ENCODE measurements around the gene DNAH2.

The DNAH2 gene

DNA sequence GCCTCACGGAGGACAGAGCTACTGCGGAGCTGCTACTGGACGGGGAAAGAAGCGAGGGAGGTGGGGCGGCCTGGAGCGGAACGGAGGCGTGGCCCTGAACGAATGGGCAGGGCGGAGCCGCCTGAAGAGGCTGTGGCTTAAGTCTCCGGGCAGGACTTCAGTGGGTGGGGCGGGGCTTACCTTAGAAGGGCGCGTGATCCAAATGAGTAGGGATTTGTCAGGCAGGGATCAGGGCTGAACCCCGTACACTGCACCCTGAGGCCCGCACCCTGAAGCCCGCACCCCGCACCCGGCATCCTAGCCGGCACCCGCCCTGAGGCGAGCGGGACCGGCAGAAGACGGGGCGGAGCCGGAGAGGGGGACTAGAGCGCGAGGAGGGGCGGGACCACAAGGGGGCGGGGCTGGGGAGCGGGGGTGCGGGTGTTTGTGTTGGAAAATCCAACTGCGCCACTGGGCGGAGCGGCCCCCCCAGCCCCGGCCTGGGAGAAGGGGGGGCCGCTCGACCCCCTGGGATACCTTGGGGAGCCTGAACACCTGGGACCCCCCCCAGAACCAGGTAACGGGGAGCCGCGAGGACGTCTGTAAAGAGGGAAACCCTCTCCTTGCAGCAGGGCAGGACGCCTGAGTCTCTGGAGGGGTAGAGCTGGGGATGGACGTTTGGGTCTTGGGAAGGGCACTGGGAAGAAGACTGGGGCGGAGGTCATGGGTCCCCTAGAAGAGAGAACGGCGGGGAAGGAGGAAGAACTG is 116.4 kb downstream of the DNAH2 start, which contains the start of gene KDM6B:
Gene KDM6B (plus strand): TSS at position 423 of the 747 bp plus-strand sequence. CDS start 11,338 bp downstream, outside the sequence.
- H3K27me3 ChIP-seq (ENCODE audit: control insufficient read depth, insufficient read depth, low read length): peaks cover 45% of the 10 kb centered on the region
- H3K36me3 ChIP-seq (ENCODE audit: control insufficient read depth, insufficient read depth, low read length): no peaks in the 10 kb centered on the region
- H3K4me3 ChIP-seq (ENCODE audit: low read depth, low read length): peak within 1 kb of the TSS; percentile 84
- H3K9me3 ChIP-seq (ENCODE audit: control insufficient read depth, insufficient read depth, low read length): no peaks in the 10 kb centered on the region
- H3K4me1 ChIP-seq (ENCODE audit: control insufficient read depth, insufficient read depth, low read length): peaks cover 10% of the 10 kb centered on the region
- no peak within 1 kb of the TSS for H3K9ac ChIP-seq (ENCODE audit: low read depth, low read length)

DNA sequence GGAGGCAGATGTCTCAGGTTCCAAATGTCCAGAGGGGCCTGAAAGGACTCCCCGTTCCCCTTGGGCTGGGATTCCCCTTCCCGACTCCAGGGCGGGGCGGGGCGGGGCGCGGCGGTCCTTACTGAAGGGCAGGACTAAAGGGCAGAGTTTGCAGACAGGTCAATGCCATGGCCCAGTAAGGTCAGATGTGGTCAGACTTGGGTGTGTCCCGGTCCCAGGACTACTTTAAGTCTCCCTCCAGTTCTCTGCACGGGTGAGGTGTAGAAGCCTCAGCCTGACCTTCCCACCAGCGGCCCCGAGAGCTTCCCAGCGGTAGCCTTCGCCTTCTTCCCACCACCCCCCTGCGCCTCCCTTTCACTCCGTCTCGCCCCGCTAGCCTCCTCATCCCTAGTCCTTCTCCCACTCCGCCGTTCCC is 117.0 kb downstream of the DNAH2 start:
- peaks cover 13% of the 10 kb centered on the region for H3K4me1 ChIP-seq (ENCODE audit: control insufficient read depth, insufficient read depth, low read length)
- H3K4me3 ChIP-seq (ENCODE audit: low read depth, low read length): peak overlapping the region; percentile 84
- H3K9me3 ChIP-seq (ENCODE audit: control insufficient read depth, insufficient read depth, low read length): no peaks in the 10 kb centered on the region
- peaks cover 48% of the 10 kb centered on the region for H3K27me3 ChIP-seq (ENCODE audit: control insufficient read depth, insufficient read depth, low read length)
- no peaks in the 10 kb centered on the region for H3K36me3 ChIP-seq (ENCODE audit: control insufficient read depth, insufficient read depth, low read length)
- no peak overlapping the region for H3K9ac ChIP-seq (ENCODE audit: low read depth, low read length)

DNA sequence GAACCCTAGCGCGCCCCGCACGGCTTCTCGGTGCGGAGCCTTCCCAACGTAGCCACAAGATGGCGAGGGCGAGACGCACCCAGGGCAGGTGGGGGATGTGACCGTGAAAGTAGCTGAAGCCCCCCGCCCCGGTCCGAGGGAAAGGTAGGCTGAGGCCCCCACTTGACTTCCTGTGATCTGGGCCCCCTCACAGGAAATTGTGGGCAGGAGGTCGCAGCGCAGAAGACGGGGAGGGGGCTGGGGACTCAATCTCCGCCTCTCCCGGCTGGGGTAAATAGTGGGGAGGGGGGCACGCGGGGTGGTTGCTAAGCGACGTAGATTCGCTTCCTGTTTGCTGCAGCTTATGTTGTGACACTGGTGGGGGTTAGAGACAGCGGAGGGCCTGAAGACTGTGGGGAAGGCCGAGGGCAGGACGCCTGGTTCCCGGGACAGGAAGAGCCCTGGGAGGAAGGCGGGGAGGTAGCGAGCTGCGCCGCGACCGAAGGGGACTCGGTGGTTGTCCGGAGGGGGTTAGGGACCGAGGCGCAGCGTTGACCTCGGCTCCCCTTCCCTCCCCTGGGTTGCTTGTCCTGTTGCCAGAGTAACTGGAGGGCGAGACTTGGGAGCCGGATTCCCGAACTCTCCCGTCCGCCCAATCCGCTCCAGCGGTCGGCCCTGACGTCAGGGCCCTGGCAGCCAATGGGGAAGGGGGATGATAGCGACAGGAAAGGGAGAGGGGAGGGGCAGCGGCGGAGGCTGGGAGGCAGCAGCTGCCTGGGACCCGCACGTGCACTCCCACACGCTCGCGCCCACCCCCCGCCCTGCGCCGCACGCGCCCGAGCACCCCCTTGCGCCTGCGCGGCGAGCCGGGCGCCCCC is 117.6 kb downstream of the DNAH2 start:
- no peaks in the 10 kb centered on the region for H3K36me3 ChIP-seq (ENCODE audit: control insufficient read depth, insufficient read depth, low read length)
- peak overlapping the region; percentile 91 for H3K4me3 ChIP-seq (ENCODE audit: low read depth, low read length)
- H3K27me3 ChIP-seq (ENCODE audit: control insufficient read depth, insufficient read depth, low read length): peaks cover 51% of the 10 kb centered on the region
- H3K9me3 ChIP-seq (ENCODE audit: control insufficient read depth, insufficient read depth, low read length): no peaks in the 10 kb centered on the region
- H3K9ac ChIP-seq (ENCODE audit: low read depth, low read length): no peak overlapping the region
- peaks cover 13% of the 10 kb centered on the region for H3K4me1 ChIP-seq (ENCODE audit: control insufficient read depth, insufficient read depth, low read length)

DNA sequence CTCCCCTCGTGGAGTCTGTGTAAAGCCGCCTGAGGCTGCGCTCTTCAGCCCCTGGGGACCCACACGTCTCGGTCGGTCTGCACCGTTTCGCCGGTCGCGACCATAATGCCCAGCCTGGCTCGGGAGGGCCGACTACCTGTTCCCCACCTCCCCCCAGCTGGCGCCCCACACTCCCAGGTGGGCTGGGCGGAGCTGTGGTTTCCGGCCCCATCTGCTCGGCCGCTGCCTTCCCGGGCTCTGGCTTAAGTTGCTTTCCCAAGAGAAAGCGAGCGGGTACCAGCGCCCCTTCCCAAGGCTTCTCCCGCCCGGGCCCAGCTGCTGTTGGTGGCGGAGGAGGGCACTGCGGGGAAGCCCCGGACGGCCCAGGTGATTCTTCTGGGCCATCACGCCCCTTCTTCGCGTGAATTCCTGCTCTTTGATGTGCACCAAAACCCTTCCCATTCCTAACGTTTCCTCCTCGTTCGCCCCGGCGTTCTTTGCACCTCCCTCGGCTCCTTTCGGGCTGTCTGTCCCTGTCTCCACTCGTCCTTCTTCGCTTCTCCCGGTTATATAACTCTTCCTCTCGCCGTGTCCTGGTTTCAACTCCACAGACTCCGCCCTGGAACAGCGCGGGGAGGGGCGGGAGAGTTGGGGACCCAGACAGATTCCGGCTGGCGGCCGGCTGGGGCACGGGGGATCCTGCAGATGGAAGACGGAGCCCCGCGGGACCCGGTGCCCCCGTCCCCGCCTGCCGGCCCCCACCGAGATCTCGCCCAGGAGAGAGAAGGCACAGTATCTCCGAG is 118.5 kb downstream of the DNAH2 start:
- Histone ChIP-seq H3K4me3 (ENCODE audit: low read depth, low read length) (peak overlapping the region; percentile 91), H3K9me3 (ENCODE audit: control insufficient read depth, insufficient read depth, low read length) (no peaks in the 10 kb centered on the region), H3K36me3 (ENCODE audit: control insufficient read depth, insufficient read depth, low read length) (no peaks in the 10 kb centered on the region), H3K27me3 (ENCODE audit: control insufficient read depth, insufficient read depth, low read length) (peaks cover 51% of the 10 kb centered on the region), H3K4me1 (ENCODE audit: control insufficient read depth, insufficient read depth, low read length) (peaks cover 13% of the 10 kb centered on the region), H3K9ac (ENCODE audit: low read depth, low read length) (peak overlapping the region; percentile 37)

DNA sequence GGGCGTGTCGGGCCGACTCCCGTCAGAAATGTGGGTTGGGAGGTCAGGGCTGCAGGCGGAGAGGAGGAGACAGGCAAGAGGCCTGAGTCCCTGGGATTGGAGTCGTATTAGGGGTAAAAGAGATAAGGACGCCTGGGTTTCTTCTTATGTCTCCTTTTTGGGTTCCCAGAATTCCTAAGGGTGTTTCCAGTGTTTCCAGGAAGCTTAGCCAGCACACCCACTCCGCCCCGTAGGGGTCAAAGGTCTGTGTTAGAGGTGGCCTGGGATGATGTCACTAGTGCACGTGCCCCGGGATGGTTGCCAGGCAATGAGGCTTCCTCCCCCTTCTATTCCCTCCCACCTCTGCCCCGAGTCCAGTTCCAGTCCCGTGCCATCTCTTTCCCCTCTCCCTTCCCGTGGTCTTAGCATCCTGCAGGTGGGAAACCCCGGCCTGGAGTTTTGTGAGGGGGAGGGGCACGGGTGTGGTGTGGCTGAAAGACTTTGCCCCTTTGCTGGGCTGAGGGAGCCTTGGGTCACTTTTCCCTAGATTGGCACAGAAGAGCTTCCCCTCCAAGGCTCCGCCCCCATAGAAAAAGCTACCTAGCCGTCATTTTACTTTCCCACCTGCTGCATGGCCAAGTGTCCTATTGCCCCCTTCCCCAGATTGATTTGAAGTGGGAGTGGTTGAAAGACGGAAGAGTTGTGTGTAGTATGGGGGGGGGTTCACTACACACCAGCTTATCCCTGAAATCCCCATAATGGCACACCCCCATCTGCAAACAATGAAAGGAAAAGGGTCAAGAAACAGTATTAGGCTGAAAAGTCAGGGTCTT is 119.3 kb downstream of the DNAH2 start:
- Histone ChIP-seq H3K36me3 (ENCODE audit: control insufficient read depth, insufficient read depth, low read length) (no peaks in the 10 kb centered on the region), H3K4me3 (ENCODE audit: low read depth, low read length) (peak overlapping the region; percentile 91), H3K9ac (ENCODE audit: low read depth, low read length) (no peak overlapping the region), H3K9me3 (ENCODE audit: control insufficient read depth, insufficient read depth, low read length) (no peaks in the 10 kb centered on the region), H3K4me1 (ENCODE audit: control insufficient read depth, insufficient read depth, low read length) (peaks cover 13% of the 10 kb centered on the region), H3K27me3 (ENCODE audit: control insufficient read depth, insufficient read depth, low read length) (peaks cover 49% of the 10 kb centered on the region)

DNA sequence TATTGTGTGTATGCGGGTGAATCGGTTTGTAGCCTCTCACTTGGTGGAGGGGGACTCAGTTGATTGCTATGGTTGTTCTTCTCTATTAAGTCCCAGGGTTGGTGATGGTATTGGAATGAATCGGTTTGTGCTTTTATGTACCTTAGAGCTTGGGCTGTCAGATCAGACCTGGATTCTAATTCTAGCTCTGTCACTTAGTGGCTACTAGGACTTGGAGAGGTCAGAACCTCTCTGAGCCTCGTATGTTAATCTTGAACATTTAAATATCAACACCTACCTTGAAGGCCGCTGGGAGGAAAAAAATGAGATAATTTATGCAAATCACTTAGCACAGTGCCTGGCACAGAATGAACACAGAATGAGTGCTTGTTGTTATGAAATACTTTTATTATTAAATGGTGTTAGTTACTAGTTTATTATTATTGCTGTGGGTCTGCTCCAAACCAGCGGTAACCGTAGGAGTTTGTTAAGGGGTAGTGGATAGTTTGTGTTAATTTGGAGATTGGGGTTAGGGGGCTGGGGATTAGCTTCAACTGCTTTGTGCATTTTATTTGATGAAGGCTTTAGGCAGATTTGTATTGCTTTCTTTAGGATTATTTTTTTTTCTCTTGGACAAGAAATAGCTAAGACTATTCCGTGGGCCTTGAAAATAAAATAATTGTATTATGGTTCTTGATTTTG is 120.0 kb downstream of the DNAH2 start:
- Histone ChIP-seq H3K27me3 (ENCODE audit: control insufficient read depth, insufficient read depth, low read length) (peaks cover 42% of the 10 kb centered on the region), H3K4me1 (ENCODE audit: control insufficient read depth, insufficient read depth, low read length) (peaks cover 13% of the 10 kb centered on the region), H3K9ac (ENCODE audit: low read depth, low read length) (no peak overlapping the region)

DNA sequence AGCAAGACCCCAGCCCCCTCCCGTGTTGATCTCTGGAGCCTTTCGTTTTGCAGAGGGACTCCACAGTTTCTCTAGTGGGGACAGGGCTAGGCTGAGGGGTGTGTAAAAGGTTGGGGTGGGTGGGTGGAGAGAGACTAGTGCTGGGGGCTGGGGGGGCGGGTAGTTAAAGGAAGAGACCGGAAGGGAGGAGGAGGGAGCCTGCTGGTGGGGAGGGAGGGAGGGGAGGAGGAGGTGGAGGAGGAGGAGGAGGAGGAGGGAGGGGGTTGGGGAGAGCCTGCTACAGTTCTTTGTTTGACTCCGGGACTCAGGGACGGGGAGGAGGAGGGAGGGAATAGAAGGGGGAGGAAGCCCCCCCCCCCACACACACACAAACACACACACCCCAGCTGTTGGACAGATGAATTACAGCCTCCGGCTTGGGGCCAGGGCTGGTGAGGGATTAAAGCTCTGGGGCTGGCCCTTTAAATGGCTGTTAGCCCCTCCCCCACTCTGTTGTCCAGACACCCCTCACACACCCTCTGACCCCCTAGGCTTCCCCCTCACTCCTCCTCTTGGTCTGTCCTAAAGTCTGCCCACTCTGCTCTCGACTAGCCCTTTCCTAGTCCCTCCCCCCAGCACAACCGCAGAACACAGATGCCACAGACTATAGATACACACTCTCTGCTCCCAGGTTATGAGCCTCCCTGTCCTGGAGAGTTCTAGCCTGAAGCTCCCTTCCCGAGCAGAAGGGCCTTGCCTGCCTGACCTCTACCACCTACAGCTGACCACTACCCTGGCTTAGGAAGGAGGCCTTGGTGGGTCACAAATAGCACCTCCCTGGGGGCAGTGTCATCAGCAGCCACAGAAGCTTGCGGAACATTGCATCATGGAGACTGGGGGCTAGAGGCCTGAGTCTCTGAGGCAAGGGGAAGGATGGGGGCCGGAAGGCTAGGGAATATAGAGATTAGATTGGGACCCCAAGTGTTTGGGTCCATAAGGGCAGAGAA is 120.8 kb downstream of the DNAH2 start:
- no peaks in the 10 kb centered on the region for H3K9me3 ChIP-seq (ENCODE audit: control insufficient read depth, insufficient read depth, low read length)
- no peaks in the 10 kb centered on the region for H3K36me3 ChIP-seq (ENCODE audit: control insufficient read depth, insufficient read depth, low read length)
- H3K4me1 ChIP-seq (ENCODE audit: control insufficient read depth, insufficient read depth, low read length): peaks cover 11% of the 10 kb centered on the region
- peak overlapping the region; percentile 91 for H3K4me3 ChIP-seq (ENCODE audit: low read depth, low read length)
- H3K9ac ChIP-seq (ENCODE audit: low read depth, low read length): no peak overlapping the region
- H3K27me3 ChIP-seq (ENCODE audit: control insufficient read depth, insufficient read depth, low read length): peaks cover 40% of the 10 kb centered on the region

More for the DNA sequence above, 120.0 kb downstream of the DNAH2 start:
- H3K36me3 ChIP-seq (ENCODE audit: control insufficient read depth, insufficient read depth, low read length): no peaks in the 10 kb centered on the region
- H3K9me3 ChIP-seq (ENCODE audit: control insufficient read depth, insufficient read depth, low read length): no peaks in the 10 kb centered on the region
- peak overlapping the region; percentile 91 for H3K4me3 ChIP-seq (ENCODE audit: low read depth, low read length)

DNA sequence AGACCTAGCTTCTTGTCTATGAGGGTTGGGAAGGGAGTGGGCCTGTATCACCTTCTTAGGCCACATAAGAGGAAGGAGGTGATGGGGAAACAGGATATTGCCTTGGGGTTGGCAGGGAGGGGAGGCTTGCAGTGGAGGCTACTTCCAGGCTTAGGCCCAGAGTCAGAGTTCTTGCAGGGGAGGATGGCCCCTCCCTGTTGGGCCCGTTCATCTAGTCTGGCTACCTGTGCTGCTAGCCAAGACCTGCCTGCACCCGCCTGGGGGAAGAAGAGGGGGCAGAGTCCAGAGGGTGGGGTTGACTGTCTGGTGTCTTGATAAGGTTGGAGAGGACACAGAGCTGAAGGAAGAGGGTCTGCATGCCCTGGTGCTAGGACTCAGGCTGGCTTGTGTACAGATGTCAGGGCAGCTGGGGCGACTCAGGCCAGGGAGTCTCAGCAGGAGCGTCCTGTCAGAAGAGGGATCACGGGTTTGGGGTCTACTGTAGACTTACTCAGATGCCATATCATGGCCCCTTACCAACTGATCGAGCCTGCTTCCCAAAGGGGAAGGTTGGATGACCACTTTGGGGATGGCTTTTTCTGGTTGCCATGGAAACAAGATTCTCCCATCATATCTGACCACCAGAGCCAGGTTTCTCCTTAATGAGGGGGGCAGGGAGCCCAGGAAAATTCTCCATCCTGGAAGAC is 121.8 kb downstream of the DNAH2 start:
- Histone ChIP-seq H3K27me3 (ENCODE audit: control insufficient read depth, insufficient read depth, low read length) (peaks cover 37% of the 10 kb centered on the region), H3K4me1 (ENCODE audit: control insufficient read depth, insufficient read depth, low read length) (peaks cover 9% of the 10 kb centered on the region), H3K9ac (ENCODE audit: low read depth, low read length) (no peak overlapping the region), H3K36me3 (ENCODE audit: control insufficient read depth, insufficient read depth, low read length) (no peaks in the 10 kb centered on the region), H3K4me3 (ENCODE audit: low read depth, low read length) (no peak overlapping the region), H3K9me3 (ENCODE audit: control insufficient read depth, insufficient read depth, low read length) (no peaks in the 10 kb centered on the region)

DNA sequence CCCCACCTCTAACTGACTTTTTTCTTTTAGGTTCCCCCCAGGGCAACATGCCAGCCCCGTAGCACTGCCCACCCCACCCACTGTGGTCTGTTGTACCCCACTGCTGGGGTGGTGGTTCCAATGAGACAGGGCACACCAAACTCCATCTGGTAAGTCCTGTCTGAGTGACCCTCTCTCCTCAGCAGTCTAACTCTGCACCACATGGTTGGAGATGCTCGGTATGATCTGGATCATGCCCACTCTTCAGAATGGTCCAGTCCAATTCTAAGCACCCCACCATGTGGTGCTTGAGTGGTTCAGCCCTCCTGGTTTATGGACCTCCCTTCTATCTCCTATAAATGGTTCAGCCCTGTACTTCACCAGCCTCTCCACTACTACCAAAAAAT is 122.3 kb downstream of the DNAH2 start:
- no peaks in the 10 kb centered on the region for H3K36me3 ChIP-seq (ENCODE audit: control insufficient read depth, insufficient read depth, low read length)
- H3K4me3 ChIP-seq (ENCODE audit: low read depth, low read length): no peak overlapping the region
- H3K27me3 ChIP-seq (ENCODE audit: control insufficient read depth, insufficient read depth, low read length): peaks cover 37% of the 10 kb centered on the region
- no peaks in the 10 kb centered on the region for H3K9me3 ChIP-seq (ENCODE audit: control insufficient read depth, insufficient read depth, low read length)
- H3K4me1 ChIP-seq (ENCODE audit: control insufficient read depth, insufficient read depth, low read length): peaks cover 9% of the 10 kb centered on the region
- no peak overlapping the region for H3K9ac ChIP-seq (ENCODE audit: low read depth, low read length)

All from iPS-15b (cell line).